PC-9 (cell line): Measurements from ENCODE around the gene ELOVL7.

Experiments used
- EZH2 ChIP-seq: fragments of 200-600 bp; sonication (generic); IDR thresholded peaks from 2 replicates; pipeline ENCODE4 v1.8.0; 2017; ENCODE audit warnings: antibody characterized with exemption, low read depth
- TF ChIP-seq, protein P1 (sequence below): fragments of 200-600 bp; sonication (generic); conservative IDR thresholded peaks from 2 replicates; pipeline ENCODE4 v1.6.1; 2017; ENCODE audit warnings: mixed run types, antibody characterized with exemption, mild to moderate bottlenecking, moderate library complexity

DNA sequence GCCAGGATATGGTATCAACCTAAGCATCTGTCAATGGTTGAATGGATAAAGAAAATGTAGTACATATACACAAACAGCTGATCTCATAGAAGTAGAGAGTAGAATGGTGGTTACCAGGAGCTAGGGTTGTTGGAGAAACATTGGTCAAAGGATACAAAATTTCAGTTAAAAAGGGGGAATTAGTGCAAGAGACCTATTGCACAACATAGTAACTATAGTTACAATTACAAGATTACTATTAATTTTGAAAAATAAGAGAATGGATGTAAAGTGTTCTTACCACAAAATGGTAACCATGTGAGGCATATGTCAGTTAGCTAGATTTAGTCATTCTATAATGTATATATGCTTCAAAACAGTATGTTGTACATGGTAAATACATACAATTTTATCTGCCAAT lies 28.8 kb upstream of the ELOVL7 start:
- TF ChIP-seq, protein P1, sequence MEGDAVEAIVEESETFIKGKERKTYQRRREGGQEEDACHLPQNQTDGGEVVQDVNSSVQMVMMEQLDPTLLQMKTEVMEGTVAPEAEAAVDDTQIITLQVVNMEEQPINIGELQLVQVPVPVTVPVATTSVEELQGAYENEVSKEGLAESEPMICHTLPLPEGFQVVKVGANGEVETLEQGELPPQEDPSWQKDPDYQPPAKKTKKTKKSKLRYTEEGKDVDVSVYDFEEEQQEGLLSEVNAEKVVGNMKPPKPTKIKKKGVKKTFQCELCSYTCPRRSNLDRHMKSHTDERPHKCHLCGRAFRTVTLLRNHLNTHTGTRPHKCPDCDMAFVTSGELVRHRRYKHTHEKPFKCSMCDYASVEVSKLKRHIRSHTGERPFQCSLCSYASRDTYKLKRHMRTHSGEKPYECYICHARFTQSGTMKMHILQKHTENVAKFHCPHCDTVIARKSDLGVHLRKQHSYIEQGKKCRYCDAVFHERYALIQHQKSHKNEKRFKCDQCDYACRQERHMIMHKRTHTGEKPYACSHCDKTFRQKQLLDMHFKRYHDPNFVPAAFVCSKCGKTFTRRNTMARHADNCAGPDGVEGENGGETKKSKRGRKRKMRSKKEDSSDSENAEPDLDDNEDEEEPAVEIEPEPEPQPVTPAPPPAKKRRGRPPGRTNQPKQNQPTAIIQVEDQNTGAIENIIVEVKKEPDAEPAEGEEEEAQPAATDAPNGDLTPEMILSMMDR: no peak
- TF ChIP-seq EZH2: no peak
